ENCODE measurements around the gene ANKDD1A. TPM values are rescaled to one million over a fixed set of nuclear protein-coding genes. Genes with fewer than 3 reads are reported as not detected.

Gene ANKDD1A
- 1.5 to 2.0 TPM (median 1.6 TPM) in 5 replicates for total RNA-seq (2022; extraction: Qiagen RNA extraction)

GRCh38 chr15:64911311-64912186 lies at the start of gene ANKDD1A:
TSS of gene ANKDD1A (plus strand) at chr15:64911902. CDS start at chr15:64911931, 29 bp downstream.

GRCh38 chr15:64989416-64990167 lies 77.9 kb downstream of the ANKDD1A start, which contains the start of gene SPG21:
TSS of gene SPG21 (minus strand) at chr15:64989914. CDS start at chr15:64983569, 6,345 bp downstream.

Other genes starting within 250 kb of the ANKDD1A start
- 6.5 to 9.6 TPM (median 8.9 TPM) in 5 replicates for gene RBPMS2, start 136.3 kb upstream of the ANKDD1A start, total RNA-seq (2022; extraction: Qiagen RNA extraction)
- gene PIF1, start 86.3 kb upstream of the ANKDD1A start, total RNA-seq (2022; extraction: Qiagen RNA extraction): 12.6 to 23.0 TPM (median 19.2 TPM) in 5 replicates
- gene PLEKHO2, start 70.0 kb upstream of the ANKDD1A start, total RNA-seq (2022; extraction: Qiagen RNA extraction): 5.3 to 6.2 TPM (median 5.7 TPM) in 5 replicates
- 120 to 134 TPM (median 125 TPM) in 5 replicates for gene SPG21, start 78.0 kb downstream of the ANKDD1A start, total RNA-seq (2022; extraction: Qiagen RNA extraction)
- 25.0 to 28.1 TPM (median 26.6 TPM) in 5 replicates for gene MTFMT, start 117.7 kb downstream of the ANKDD1A start, total RNA-seq (2022; extraction: Qiagen RNA extraction)
- gene SLC51B, start 133.5 kb downstream of the ANKDD1A start, total RNA-seq (2022; extraction: Qiagen RNA extraction): 11.4 to 16.4 TPM (median 12.7 TPM) in 5 replicates
- gene RASL12, start 156.1 kb downstream of the ANKDD1A start, total RNA-seq (2022; extraction: Qiagen RNA extraction): 0.06 to 0.16 TPM (median 0.12 TPM) in 5 replicates
- gene KBTBD13, start 164.8 kb downstream of the ANKDD1A start, total RNA-seq (2022; extraction: Qiagen RNA extraction): not detected in 5 replicates
- 0.53 to 1.1 TPM (median 0.91 TPM) in 5 replicates for gene UBAP1L, start 203.3 kb downstream of the ANKDD1A start, total RNA-seq (2022; extraction: Qiagen RNA extraction)
- gene PDCD7, start 221.9 kb downstream of the ANKDD1A start, total RNA-seq (2022; extraction: Qiagen RNA extraction): 25.5 to 27.7 TPM (median 26.8 TPM) in 5 replicates

All from A549 treated with CORT108297 at 1 μM for 4 hours (cell line).